GM23338 (cell line): ENCODE measurements around the gene SOWAHA. TPM values are rescaled to one million over a fixed set of nuclear protein-coding genes. Genes with fewer than 3 reads are reported as not detected.

Experiments used
- EZH2 ChIP-seq: fragments of 200-600 bp; sonication (generic); IDR thresholded peaks from one replicate; pipeline ENCODE4 v1.8.0; 2017; ENCODE audit warnings: antibody characterized with exemption, mild to moderate bottlenecking, low read depth; ENCODE audit not compliant: unreplicated experiment
- JUNB ChIP-seq: IDR thresholded peaks from one replicate; pipeline ENCODE4 v1.6.1; 2016; ENCODE audit warnings: antibody characterized with exemption; ENCODE audit not compliant: unreplicated experiment
- NANOG ChIP-seq: IDR thresholded peaks from 2 replicates; pipeline ENCODE4 v1.6.1; 2016; ENCODE audit warnings: antibody characterized with exemption, borderline replicate concordance
- polyA plus RNA-seq: library from polyadenylated mRNA; unstranded; fragments of >200 nt; fragmentation: Nextera tagmentation; extraction: Ambion mirVana; gene quantifications from 2 replicates; pipeline ENCODE4 v1.2.1, GENCODE V29; 2016
- total RNA-seq: library from RNA; depleted of rRNA; stranded (reverse); fragments of >200 nt; shearing (Covaris generic); gene quantifications from 2 replicates; pipeline ENCODE4 v1.2.3, GENCODE V29; 2014
- TF ChIP-seq, protein P1 (sequence below): fragments of 250-450 bp; sonication (Bioruptor Pico); IDR thresholded peaks from 2 replicates; pipeline ENCODE4 v1.5.0; 2020; ENCODE audit warnings: mild to moderate bottlenecking, moderate library complexity
- TF ChIP-seq, protein P2 (sequence below), 2 experiments: fragments of 200-600 bp in 1 of 2; sonication (generic) in 1 of 2; conservative IDR thresholded peaks; 2 replicates each; pipeline versions ENCODE4 v1.5.1 to v1.6.1; 2016 to 2017; ENCODE audit warnings: antibody characterized with exemption in 2 of 2, low read depth in 2 of 2, mild to moderate bottlenecking in 2 of 2, moderate library complexity in 1 of 2
- TF ChIP-seq, protein P3 (sequence below): IDR thresholded peaks from one replicate; pipeline ENCODE4 v1.6.1; 2018; ENCODE audit warnings: antibody characterized with exemption; ENCODE audit not compliant: unreplicated experiment

The SOWAHA gene
- total and polyA plus RNA-seq, 2 experiments from 2014 or later, result 0.18 to 0.52 TPM

DNA sequence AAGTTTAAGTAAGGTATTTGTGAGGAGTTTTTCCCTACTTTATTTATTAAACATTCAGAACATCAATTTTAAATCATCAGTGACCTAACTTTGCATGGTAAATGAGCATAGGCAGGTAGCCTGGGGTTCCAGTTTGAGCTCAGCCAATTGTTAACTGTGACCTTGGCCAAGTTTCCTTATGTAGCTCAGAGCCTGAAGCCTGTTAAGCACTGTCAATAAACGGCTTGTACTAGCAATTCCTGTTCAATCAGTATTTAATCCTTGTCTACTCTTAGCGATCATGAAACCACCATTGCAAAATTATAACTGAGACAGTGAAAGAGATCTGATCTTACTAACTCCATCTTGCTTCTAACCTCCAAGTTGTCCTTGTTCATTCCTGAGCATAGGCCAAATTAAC, 4.7 kb upstream of the SOWAHA start (continued):
- TF ChIP-seq, protein P1, sequence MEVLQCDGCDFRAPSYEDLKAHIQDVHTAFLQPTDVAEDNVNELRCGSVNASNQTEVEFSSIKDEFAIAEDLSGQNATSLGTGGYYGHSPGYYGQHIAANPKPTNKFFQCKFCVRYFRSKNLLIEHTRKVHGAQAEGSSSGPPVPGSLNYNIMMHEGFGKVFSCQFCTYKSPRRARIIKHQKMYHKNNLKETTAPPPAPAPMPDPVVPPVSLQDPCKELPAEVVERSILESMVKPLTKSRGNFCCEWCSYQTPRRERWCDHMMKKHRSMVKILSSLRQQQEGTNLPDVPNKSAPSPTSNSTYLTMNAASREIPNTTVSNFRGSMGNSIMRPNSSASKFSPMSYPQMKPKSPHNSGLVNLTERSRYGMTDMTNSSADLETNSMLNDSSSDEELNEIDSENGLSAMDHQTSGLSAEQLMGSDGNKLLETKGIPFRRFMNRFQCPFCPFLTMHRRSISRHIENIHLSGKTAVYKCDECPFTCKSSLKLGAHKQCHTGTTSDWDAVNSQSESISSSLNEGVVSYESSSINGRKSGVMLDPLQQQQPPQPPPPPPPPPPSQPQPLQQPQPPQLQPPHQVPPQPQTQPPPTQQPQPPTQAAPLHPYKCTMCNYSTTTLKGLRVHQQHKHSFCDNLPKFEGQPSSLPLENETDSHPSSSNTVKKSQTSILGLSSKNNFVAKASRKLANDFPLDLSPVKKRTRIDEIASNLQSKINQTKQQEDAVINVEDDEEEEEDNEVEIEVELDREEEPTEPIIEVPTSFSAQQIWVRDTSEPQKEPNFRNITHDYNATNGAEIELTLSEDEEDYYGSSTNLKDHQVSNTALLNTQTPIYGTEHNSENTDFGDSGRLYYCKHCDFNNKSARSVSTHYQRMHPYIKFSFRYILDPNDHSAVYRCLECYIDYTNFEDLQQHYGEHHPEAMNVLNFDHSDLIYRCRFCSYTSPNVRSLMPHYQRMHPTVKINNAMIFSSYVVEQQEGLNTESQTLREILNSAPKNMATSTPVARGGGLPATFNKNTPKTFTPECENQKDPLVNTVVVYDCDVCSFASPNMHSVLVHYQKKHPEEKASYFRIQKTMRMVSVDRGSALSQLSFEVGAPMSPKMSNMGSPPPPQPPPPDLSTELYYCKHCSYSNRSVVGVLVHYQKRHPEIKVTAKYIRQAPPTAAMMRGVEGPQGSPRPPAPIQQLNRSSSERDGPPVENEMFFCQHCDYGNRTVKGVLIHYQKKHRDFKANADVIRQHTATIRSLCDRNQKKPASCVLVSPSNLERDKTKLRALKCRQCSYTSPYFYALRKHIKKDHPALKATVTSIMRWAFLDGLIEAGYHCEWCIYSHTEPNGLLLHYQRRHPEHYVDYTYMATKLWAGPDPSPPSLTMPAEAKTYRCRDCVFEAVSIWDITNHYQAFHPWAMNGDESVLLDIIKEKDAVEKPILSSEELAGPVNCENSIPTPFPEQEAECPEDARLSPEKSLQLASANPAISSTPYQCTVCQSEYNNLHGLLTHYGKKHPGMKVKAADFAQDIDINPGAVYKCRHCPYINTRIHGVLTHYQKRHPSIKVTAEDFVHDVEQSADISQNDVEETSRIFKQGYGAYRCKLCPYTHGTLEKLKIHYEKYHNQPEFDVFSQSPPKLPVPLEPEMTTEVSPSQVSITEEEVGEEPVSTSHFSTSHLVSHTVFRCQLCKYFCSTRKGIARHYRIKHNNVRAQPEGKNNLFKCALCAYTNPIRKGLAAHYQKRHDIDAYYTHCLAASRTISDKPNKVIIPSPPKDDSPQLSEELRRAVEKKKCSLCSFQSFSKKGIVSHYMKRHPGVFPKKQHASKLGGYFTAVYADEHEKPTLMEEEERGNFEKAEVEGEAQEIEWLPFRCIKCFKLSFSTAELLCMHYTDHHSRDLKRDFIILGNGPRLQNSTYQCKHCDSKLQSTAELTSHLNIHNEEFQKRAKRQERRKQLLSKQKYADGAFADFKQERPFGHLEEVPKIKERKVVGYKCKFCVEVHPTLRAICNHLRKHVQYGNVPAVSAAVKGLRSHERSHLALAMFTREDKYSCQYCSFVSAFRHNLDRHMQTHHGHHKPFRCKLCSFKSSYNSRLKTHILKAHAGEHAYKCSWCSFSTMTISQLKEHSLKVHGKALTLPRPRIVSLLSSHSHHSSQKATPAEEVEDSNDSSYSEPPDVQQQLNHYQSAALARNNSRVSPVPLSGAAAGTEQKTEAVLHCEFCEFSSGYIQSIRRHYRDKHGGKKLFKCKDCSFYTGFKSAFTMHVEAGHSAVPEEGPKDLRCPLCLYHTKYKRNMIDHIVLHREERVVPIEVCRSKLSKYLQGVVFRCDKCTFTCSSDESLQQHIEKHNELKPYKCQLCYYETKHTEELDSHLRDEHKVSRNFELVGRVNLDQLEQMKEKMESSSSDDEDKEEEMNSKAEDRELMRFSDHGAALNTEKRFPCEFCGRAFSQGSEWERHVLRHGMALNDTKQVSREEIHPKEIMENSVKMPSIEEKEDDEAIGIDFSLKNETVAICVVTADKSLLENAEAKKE (CRISPR knock-in tag), result no peak
- TF ChIP-seq, protein P2, sequence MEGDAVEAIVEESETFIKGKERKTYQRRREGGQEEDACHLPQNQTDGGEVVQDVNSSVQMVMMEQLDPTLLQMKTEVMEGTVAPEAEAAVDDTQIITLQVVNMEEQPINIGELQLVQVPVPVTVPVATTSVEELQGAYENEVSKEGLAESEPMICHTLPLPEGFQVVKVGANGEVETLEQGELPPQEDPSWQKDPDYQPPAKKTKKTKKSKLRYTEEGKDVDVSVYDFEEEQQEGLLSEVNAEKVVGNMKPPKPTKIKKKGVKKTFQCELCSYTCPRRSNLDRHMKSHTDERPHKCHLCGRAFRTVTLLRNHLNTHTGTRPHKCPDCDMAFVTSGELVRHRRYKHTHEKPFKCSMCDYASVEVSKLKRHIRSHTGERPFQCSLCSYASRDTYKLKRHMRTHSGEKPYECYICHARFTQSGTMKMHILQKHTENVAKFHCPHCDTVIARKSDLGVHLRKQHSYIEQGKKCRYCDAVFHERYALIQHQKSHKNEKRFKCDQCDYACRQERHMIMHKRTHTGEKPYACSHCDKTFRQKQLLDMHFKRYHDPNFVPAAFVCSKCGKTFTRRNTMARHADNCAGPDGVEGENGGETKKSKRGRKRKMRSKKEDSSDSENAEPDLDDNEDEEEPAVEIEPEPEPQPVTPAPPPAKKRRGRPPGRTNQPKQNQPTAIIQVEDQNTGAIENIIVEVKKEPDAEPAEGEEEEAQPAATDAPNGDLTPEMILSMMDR (conservative IDR thresholded peaks at IDR 0.05; ENCODE audit: low read depth in 2 of 2), result no peak
- TF ChIP-seq JUNB (no peak), EZH2 (no peak), NANOG (no peak)
- TF ChIP-seq, protein P3, sequence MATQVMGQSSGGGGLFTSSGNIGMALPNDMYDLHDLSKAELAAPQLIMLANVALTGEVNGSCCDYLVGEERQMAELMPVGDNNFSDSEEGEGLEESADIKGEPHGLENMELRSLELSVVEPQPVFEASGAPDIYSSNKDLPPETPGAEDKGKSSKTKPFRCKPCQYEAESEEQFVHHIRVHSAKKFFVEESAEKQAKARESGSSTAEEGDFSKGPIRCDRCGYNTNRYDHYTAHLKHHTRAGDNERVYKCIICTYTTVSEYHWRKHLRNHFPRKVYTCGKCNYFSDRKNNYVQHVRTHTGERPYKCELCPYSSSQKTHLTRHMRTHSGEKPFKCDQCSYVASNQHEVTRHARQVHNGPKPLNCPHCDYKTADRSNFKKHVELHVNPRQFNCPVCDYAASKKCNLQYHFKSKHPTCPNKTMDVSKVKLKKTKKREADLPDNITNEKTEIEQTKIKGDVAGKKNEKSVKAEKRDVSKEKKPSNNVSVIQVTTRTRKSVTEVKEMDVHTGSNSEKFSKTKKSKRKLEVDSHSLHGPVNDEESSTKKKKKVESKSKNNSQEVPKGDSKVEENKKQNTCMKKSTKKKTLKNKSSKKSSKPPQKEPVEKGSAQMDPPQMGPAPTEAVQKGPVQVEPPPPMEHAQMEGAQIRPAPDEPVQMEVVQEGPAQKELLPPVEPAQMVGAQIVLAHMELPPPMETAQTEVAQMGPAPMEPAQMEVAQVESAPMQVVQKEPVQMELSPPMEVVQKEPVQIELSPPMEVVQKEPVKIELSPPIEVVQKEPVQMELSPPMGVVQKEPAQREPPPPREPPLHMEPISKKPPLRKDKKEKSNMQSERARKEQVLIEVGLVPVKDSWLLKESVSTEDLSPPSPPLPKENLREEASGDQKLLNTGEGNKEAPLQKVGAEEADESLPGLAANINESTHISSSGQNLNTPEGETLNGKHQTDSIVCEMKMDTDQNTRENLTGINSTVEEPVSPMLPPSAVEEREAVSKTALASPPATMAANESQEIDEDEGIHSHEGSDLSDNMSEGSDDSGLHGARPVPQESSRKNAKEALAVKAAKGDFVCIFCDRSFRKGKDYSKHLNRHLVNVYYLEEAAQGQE, result no peak
